ENCODE measurements around the gene KCNQ1. TPM values are rescaled to one million over a fixed set of nuclear protein-coding genes. Genes with fewer than 3 reads are reported as not detected.

The KCNQ1 gene
- total and polyA plus RNA-seq, 2 of the 13 experiments (the other 11 are each of a cell fraction or from before 2014, with no cell fraction given): 0.02 to 0.08 TPM

GRCh38 chr11:2892967-2893528 is 448.2 kb downstream of the KCNQ1 start (continued):
- TF ChIP-seq ZNF318 (CRISPR knock-in tag; IDR thresholded peaks at IDR 0.05): no peak
- TF ChIP-seq CTCF (CRISPR knock-in tag; IDR thresholded peaks at IDR 0.05): peak; percentile 46; the same call in 1 of the 2 replicates
- no peak for TF ChIP-seq ZHX2 (IDR thresholded peaks at IDR 0.05; ENCODE audit: low read depth)
- TF ChIP-seq ZHX2 (CRISPR knock-in tag; IDR thresholded peaks at IDR 0.05; ENCODE audit: borderline replicate concordance): no peak
- TF ChIP-seq ZMYM3 (CRISPR knock-in tag; IDR thresholded peaks at IDR 0.05): peak; percentile 60; the same call in 1 of the 2 replicates
- TF ChIP-seq ZNF138 (CRISPR knock-in tag; IDR thresholded peaks at IDR 0.05; ENCODE audit: low read depth): no peak

Measured in HepG2 (cell line).